ENCODE data around the gene TM9SF3. TPM values are rescaled to one million over a fixed set of nuclear protein-coding genes. Genes with fewer than 3 reads are reported as not detected.

Gene TM9SF3
- polyA plus RNA-seq, 3 donors: 27.5 to 36.8 (median 36.1) TPM

GRCh38 chr10:96496281-96496925 is 90.4 kb downstream of the TM9SF3 start:
- 64 to 72% (median 67%) methylated on average over 6 of the region's 6 CpGs for WGBS, 3 donors
- no peak overlapping the region for H3K27ac ChIP-seq (ENCODE audit: low read depth, low read length)

- no peak overlapping the region for H3K27ac ChIP-seq (ENCODE audit: low read depth, low read length)
- 92 to 94% (median 93%) methylated on average over 6 of the region's 6 CpGs for WGBS, 3 donors
These were observed 91.3 kb downstream of the TM9SF3 start for GRCh38 chr10:96495544-96495943.

GRCh38 chr10:96494694-96495093 is 92.1 kb downstream of the TM9SF3 start:
- 82 to 87% (median 86%) methylated on average over 4 of the region's 4 CpGs for WGBS, 3 donors
- no peak overlapping the region for H3K27ac ChIP-seq (ENCODE audit: low read depth, low read length)

- WGBS, 3 donors: 88% methylated on average over 12 of the region's 12 CpGs
- no peak overlapping the region for H3K27ac ChIP-seq (ENCODE audit: low read depth, low read length)
These were observed 92.8 kb downstream of the TM9SF3 start for GRCh38 chr10:96493871-96494525.

- no peak overlapping the region for H3K27ac ChIP-seq (ENCODE audit: low read depth, low read length)
- 92 to 100% (median 92%) methylated on average over 2 of the region's 2 CpGs for WGBS, 3 donors
These were observed 93.6 kb downstream of the TM9SF3 start for GRCh38 chr10:96493254-96493653.

DNA sequence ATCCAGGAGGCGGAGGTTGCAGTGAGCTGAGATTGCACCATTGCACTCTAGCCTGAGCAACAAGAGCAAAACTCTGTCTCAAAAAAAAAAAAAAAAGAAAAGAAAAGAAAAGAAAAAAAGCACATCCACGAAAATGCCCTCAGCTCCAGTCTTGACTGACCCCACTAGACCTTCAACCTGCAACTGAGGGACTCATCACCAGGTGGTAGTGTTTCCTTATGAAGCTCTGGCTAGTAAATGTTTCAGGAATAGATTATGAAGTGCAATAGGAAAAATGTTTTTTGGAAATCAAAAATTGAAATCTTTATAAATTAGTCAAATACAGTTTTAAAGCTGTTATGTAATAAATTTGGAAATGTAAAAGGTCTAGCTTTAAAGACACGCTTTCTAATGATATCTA is 95.5 kb downstream of the TM9SF3 start:
- no peak overlapping the region for H3K27ac ChIP-seq (ENCODE audit: low read depth, low read length)
- 72 to 76% (median 74%) methylated on average over 3 of the region's 3 CpGs for WGBS, 3 donors

GRCh38 chr10:96488161-96488935 is 98.5 kb downstream of the TM9SF3 start:
- 81 to 89% (median 88%) methylated on average over 14 of the region's 14 CpGs for WGBS, 3 donors
- no peak overlapping the region for H3K27ac ChIP-seq (ENCODE audit: low read depth, low read length)

GRCh38 chr10:96482815-96483588 is 103.8 kb downstream of the TM9SF3 start:
- 64 to 70% (median 65%) methylated on average over 4 of the region's 4 CpGs for WGBS, 3 donors
- H3K27ac ChIP-seq (ENCODE audit: low read depth, low read length): no peak overlapping the region

DNA sequence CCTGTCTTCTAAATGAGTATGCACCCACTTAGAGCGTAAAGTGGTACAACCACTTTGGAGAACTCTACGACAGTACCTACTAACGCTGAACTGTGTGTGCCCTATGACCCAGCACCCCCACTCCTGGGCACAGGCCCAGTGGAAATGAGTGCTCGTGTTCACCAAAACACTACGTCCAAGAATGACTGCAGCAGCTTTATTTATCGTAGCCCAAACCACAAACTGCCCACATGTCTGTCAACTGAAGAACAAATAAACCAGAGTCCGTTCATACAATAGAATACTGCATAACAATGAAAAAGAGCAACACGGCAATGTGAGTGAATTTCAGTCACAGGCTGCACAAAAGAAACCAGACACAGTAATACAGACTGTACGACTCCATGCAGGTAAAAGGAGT is 108.5 kb downstream of the TM9SF3 start:
- no peak overlapping the region for H3K27ac ChIP-seq (ENCODE audit: low read depth, low read length)
- 75 to 79% (median 76%) methylated on average over 9 of the region's 9 CpGs for WGBS, 3 donors

GRCh38 chr10:96473866-96474265 is 112.9 kb downstream of the TM9SF3 start:
- no peak overlapping the region for H3K27ac ChIP-seq (ENCODE audit: low read depth, low read length)
- WGBS, 3 donors: 74 to 79% (median 76%) methylated on average over 9 of the region's 9 CpGs

DNA sequence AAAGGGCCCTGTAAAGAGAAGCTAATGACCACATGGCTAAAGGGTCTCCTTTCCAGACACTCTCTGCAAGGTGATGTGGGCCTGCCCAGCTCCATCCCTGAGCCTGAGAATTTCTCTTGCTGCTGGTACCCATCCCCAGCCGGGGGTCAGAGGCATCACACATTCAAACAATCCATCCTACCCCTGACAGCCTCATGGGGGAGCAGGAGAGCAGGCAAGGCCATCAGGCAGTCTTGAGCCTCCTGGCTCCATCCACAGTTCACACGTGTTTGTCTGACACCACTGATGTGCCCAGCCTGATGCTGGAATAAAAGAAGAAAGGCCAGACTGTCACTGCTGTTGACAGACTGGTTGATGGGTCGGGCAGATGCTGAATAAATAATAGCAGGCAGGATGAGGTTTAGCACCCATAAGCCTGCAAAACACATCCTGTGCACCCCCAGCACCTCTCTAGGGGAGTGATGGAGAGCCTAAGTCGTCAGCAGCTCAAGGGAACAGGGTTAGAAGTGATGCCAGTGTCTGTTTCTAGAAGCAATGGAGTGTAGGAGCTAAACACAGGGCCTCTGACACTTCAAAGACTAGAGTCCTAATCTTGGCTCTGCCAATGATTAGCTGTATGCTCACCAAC is 116.6 kb downstream of the TM9SF3 start:
- H3K27ac ChIP-seq (ENCODE audit: low read depth, low read length): no peak overlapping the region
- WGBS, 3 donors: 17 to 34% (median 28%) methylated on average over 4 of the region's 4 CpGs

- 37 to 61% (median 45%) methylated on average over 5 of the region's 5 CpGs for WGBS, 3 donors
- H3K27ac ChIP-seq (ENCODE audit: low read depth, low read length): no peak overlapping the region
These were observed 118.0 kb downstream of the TM9SF3 start for GRCh38 chr10:96468845-96469244.

Other genes with a start within 250 kb of the TM9SF3 start
- not detected for gene OPALIN, start 228.0 kb downstream of the TM9SF3 start, polyA plus RNA-seq
- gene TLL2, start 73.1 kb downstream of the TM9SF3 start, polyA plus RNA-seq: under 1 TPM in 2 of 3 donors, not detected in 1; 0.09 to 0.32 TPM
- 1 to 10 TPM; 4.4 to 9.7 (median 9.4) TPM for gene PIK3AP1, start 133.5 kb upstream of the TM9SF3 start, polyA plus RNA-seq
- gene LCOR, start 245.3 kb upstream of the TM9SF3 start, polyA plus RNA-seq: 1 to 10 TPM; 1.7 to 2.3 (median 2.3) TPM

Measured in adipose tissue (tissue), 3 donors.